Regular cardiac myocyte (primary cell): Measurements from ENCODE around the gene ANKHD1. TPM values are rescaled to one million over a fixed set of nuclear protein-coding genes. Genes with fewer than 3 reads are reported as not detected.

Experiments
- total RNA-seq: library from RNA; depleted of rRNA; stranded (reverse); fragments of >200 nt; gene quantifications from 2 replicates; pipeline ENCODE4 v1.2.3, GENCODE V29; 2014

Gene ANKHD1
- total RNA-seq = 34.1 and 53.0 TPM in 2 replicates

GRCh38 chr5:140401362-140402257, at the start of gene ANKHD1:
Gene ANKHD1, plus strand, starts transcription at chr5:140401833. Its CDS starts 135 bp downstream, at chr5:140401968.

GRCh38 chr5:140360101-140360500, 41.5 kb upstream of the ANKHD1 start, which contains the start of gene SLC4A9:
Gene SLC4A9, plus strand, starts transcription at chr5:140360194. Its CDS starts 43 bp downstream, at chr5:140360237.

GRCh38 chr5:140547508-140548299, 146.1 kb downstream of the ANKHD1 start, which contains the start of gene EIF4EBP3:
Gene EIF4EBP3, plus strand, starts transcription at chr5:140547662. Its CDS starts 76 bp downstream, at chr5:140547738.

GRCh38 chr5:140557136-140557805, 155.6 kb downstream of the ANKHD1 start, which contains the start of gene SRA1:
Gene SRA1, minus strand, starts transcription at chr5:140557473. Its CDS starts 21 bp downstream, at chr5:140557452.

GRCh38 chr5:140564196-140565023, 162.8 kb downstream of the ANKHD1 start, which contains the start of the genes APBB3 and SLC35A4:
Gene APBB3, minus strand, starts transcription at chr5:140564598. Its CDS starts 353 bp downstream, at chr5:140564245.
Gene SLC35A4, plus strand, starts transcription at chr5:140564828. Its CDS starts 2,342 bp downstream, at chr5:140567170.

Other genes starting within 250 kb of the ANKHD1 start
- 8.4 and 16.9 TPM in 2 replicates for gene CYSTM1, start 226.6 kb upstream of the ANKHD1 start, total RNA-seq
- 43.4 and 68.1 TPM in 2 replicates for gene PFDN1, start 98.7 kb upstream of the ANKHD1 start, total RNA-seq
- 5.6 and 32.6 TPM in 2 replicates for gene HBEGF, start 55.2 kb upstream of the ANKHD1 start, total RNA-seq
- gene SLC4A9, start 41.6 kb upstream of the ANKHD1 start, total RNA-seq = under 0.01 TPM in 1 of 2 replicates, not detected in the other
- 0.58 TPM in 1 of 2 replicates, not detected in the other for gene EIF4EBP3, start 145.8 kb downstream of the ANKHD1 start, total RNA-seq
- 36.9 and 69.4 TPM in 2 replicates for gene SRA1, start 155.6 kb downstream of the ANKHD1 start, total RNA-seq
- 8.6 and 31.3 TPM in 2 replicates for gene APBB3, start 162.8 kb downstream of the ANKHD1 start, total RNA-seq
- 9.6 and 28.0 TPM in 2 replicates for gene SLC35A4, start 163.0 kb downstream of the ANKHD1 start, total RNA-seq
- gene CD14, start 231.3 kb downstream of the ANKHD1 start, total RNA-seq = 3.3 and 25.1 TPM in 2 replicates
- 7.6 and 14.0 TPM in 2 replicates for gene TMCO6, start 237.6 kb downstream of the ANKHD1 start, total RNA-seq
- gene NDUFA2, start 245.8 kb downstream of the ANKHD1 start, total RNA-seq = 42.6 and 46.5 TPM in 2 replicates
- gene IK, start 246.0 kb downstream of the ANKHD1 start, total RNA-seq = 93.6 and 125 TPM in 2 replicates